MM.1S (cell line): Measurements from ENCODE around the gene NEK2.

Experiments used
- DNase-seq: peaks from one replicate; pipeline ENCODE4 v3.0.0-alpha.2; 2015
- H2AFZ ChIP-seq: fragments of 300-600 bp; sonication (generic); 2 replicates; pipeline ENCODE4 v1.6.0; 2016; ENCODE audit warnings: antibody characterized with exemption, low read length
- H3F3A ChIP-seq: fragments of 300-600 bp; sonication (generic); 2 replicates; pipeline ENCODE4 v1.6.1; 2016; ENCODE audit warnings: mild to moderate bottlenecking, antibody characterized with exemption, low read length, moderate library complexity, mixed read lengths; ENCODE audit not compliant: insufficient read depth
- H3K27ac ChIP-seq: fragments of 300-600 bp; sonication (generic); 2 replicates; pipeline ENCODE4 v1.5.1; 2016; ENCODE audit warnings: mild to moderate bottlenecking, low read length
- H3K27me3 ChIP-seq: fragments of 300-600 bp; sonication (generic); replicated peaks from 2 replicates; pipeline ENCODE4 v1.6.0; 2016; ENCODE audit warnings: low read length; ENCODE audit not compliant: insufficient read depth
- H3K36me3 ChIP-seq: fragments of 300-600 bp; sonication (generic); replicated peaks from 2 replicates; pipeline ENCODE4 v1.6.1; 2016; ENCODE audit warnings: mild to moderate bottlenecking, low read length, mixed read lengths; ENCODE audit not compliant: insufficient read depth
- H3K4me1 ChIP-seq: fragments of 300-600 bp; sonication (generic); 2 replicates; pipeline ENCODE4 v1.6.1; 2016; ENCODE audit warnings: low read length, mixed read lengths
- H3K4me2 ChIP-seq: fragments of 300-600 bp; sonication (generic); 2 replicates; pipeline ENCODE4 v1.6.0; 2016; ENCODE audit warnings: low read depth, low read length
- H3K4me3 ChIP-seq: fragments of 300-600 bp; sonication (generic); 2 replicates; pipeline ENCODE4 v1.5.1; 2016; ENCODE audit warnings: low read length, mixed read lengths
- H3K79me2 ChIP-seq: fragments of 300-600 bp; sonication (generic); 2 replicates; pipeline ENCODE4 v1.6.1; 2016; ENCODE audit warnings: mixed run types, low read length, mixed read lengths
- H3K9ac ChIP-seq: fragments of 300-600 bp; sonication (generic); 2 replicates; pipeline ENCODE4 v1.6.1; 2016; ENCODE audit warnings: low read length, mixed read lengths
- H3K9me2 ChIP-seq: fragments of 300-600 bp; sonication (generic); replicated peaks from 2 replicates; pipeline ENCODE4 v1.6.1; 2016; ENCODE audit warnings: mild to moderate bottlenecking, low read length, mixed read lengths; ENCODE audit not compliant: insufficient read depth
- H3K9me3 ChIP-seq: fragments of 300-600 bp; sonication (generic); replicated peaks from 2 replicates; pipeline ENCODE4 v1.6.1; 2016; ENCODE audit warnings: mild to moderate bottlenecking, low read length, mixed read lengths; ENCODE audit not compliant: insufficient read depth
- H4K20me1 ChIP-seq: fragments of 300-600 bp; sonication (generic); 2 replicates; pipeline ENCODE4 v1.6.1; 2016; ENCODE audit warnings: mild to moderate bottlenecking, low read length, moderate library complexity, mixed read lengths; ENCODE audit not compliant: insufficient read depth
- CTCF ChIP-seq: fragments of 300-600 bp; sonication (generic); IDR thresholded peaks from 2 replicates; pipeline ENCODE4 v1.5.1; 2016; ENCODE audit warnings: antibody characterized with exemption, low read length, mixed read lengths
- EZH2 ChIP-seq: fragments of 300-600 bp; sonication (generic); optimal IDR thresholded peaks from 2 replicates; pipeline ENCODE3; 2017; ENCODE audit warnings: low read depth, mild to moderate bottlenecking, antibody characterized with exemption, low read length, mixed read lengths
- EZH2phosphoT487 ChIP-seq: fragments of 300-600 bp; sonication (generic); IDR thresholded peaks from 2 replicates; pipeline ENCODE4 v1.6.1; 2018; ENCODE audit warnings: antibody characterized with exemption, low read length

Gene NEK2

GRCh38 chr1:211621447-211622198 lies 53.8 kb downstream of the NEK2 start:
- TF ChIP-seq EZH2phosphoT487: no peak
- no peak for TF ChIP-seq EZH2
- no peak for TF ChIP-seq CTCF
- no peaks in the 10 kb centered on the region for H4K20me1 ChIP-seq
- no peaks in the 10 kb centered on the region for H3K9me2 ChIP-seq
- no peaks in the 10 kb centered on the region for H3K4me1 ChIP-seq
- H3K4me3 ChIP-seq: no peak overlapping the region
- no peaks in the 10 kb centered on the region for H3K79me2 ChIP-seq
- H3K27me3 ChIP-seq: no peaks in the 10 kb centered on the region
- H3K27ac ChIP-seq: no peak overlapping the region
- no peak overlapping the region for H2AFZ ChIP-seq
- no peaks in the 10 kb centered on the region for H3K36me3 ChIP-seq
- no peak for DNase-seq
- no peaks in the 10 kb centered on the region for H3K9me3 ChIP-seq
- no peaks in the 10 kb centered on the region for H3F3A ChIP-seq
- no peak overlapping the region for H3K9ac ChIP-seq
- no peak overlapping the region for H3K4me2 ChIP-seq

- TF ChIP-seq CTCF: no peak
- no peak for TF ChIP-seq EZH2
- no peak for TF ChIP-seq EZH2phosphoT487
- no peak overlapping the region for H2AFZ ChIP-seq
- no peaks in the 10 kb centered on the region for H3K9me3 ChIP-seq
These were observed 55.3 kb downstream of the NEK2 start for GRCh38 chr1:211620097-211620496.

GRCh38 chr1:211619033-211619996 lies 56.1 kb downstream of the NEK2 start:
- Histone ChIP-seq H3K4me1 (no peaks in the 10 kb centered on the region), H3F3A (no peaks in the 10 kb centered on the region), H3K27me3 (no peaks in the 10 kb centered on the region), H4K20me1 (no peaks in the 10 kb centered on the region), H2AFZ (no peak overlapping the region), H3K9me3 (no peaks in the 10 kb centered on the region), H3K36me3 (no peaks in the 10 kb centered on the region), H3K4me2 (no peak overlapping the region), H3K9ac (no peak overlapping the region), H3K79me2 (no peaks in the 10 kb centered on the region), H3K4me3 (no peak overlapping the region), H3K27ac (no peak overlapping the region), H3K9me2 (no peaks in the 10 kb centered on the region)
- no peak for TF ChIP-seq EZH2phosphoT487
- no peak for TF ChIP-seq EZH2
- TF ChIP-seq CTCF: no peak
- DNase-seq: no peak

More at GRCh38 chr1:211620097-211620496, 55.3 kb downstream of the NEK2 start:
- H3K27ac ChIP-seq: no peak overlapping the region
- H3K9ac ChIP-seq: no peak overlapping the region
- H3K79me2 ChIP-seq: no peaks in the 10 kb centered on the region
- no peak for DNase-seq
- no peaks in the 10 kb centered on the region for H3F3A ChIP-seq
- H3K9me2 ChIP-seq: no peaks in the 10 kb centered on the region
- no peaks in the 10 kb centered on the region for H3K36me3 ChIP-seq
- H3K4me1 ChIP-seq: no peaks in the 10 kb centered on the region
- H4K20me1 ChIP-seq: no peaks in the 10 kb centered on the region
- H3K4me2 ChIP-seq: no peak overlapping the region
- H3K27me3 ChIP-seq: no peaks in the 10 kb centered on the region
- no peak overlapping the region for H3K4me3 ChIP-seq
